ENCODE data around the gene UTP14A.

The UTP14A gene

DNA sequence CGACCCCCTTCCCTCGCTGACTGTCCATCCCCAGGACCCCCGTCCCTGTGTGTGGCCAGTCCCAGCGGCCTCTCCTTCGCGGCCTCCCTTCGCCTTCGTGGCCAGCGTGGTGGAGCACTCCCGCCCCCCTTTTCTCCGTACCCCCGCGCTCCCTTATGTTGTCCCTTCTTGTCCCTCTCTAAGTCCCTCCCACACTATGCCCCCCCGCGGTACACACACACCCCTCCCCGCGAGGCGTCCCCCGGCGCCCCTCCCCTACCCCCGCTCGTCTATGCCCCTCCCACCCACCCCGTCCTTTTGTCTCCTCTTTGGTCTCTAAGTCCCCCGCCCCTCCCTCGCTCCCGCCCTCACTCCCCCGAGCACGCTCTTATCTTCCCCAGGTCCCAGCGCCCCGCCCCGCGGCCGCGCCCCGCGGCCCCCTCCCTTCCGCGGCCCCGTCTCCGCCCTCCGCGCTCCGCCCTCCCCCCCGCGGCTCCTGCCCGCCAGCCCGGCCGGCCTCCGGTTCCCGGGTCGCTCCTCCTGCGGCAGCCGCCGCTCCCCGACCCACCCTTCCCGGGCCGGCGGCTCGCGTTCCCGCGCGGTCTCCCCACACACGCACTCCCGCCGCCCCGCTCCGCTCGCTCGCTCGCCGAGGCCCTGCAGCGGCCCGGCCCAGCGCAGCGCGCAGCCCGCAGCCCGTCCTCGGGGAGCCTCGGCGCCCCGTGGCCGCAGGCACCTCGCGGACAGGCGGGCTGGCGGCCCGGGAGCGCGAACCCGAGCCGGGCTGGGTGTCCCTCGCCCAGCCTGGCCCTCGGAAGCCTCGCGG is 26.3 kb downstream of the UTP14A start:
- Mint-ChIP-seq H3K9me3 (no peaks in the 10 kb centered on the region), H3K27ac (peak overlapping the region; percentile 37), H3K36me3 (peaks cover 5% of the 10 kb centered on the region), H3K4me1 (peaks cover 5% of the 10 kb centered on the region), H3K27me3 (peaks cover 36% of the 10 kb centered on the region), H3K4me3 (peak overlapping the region; percentile 72)
- DNase-seq: peak; percentile 91
- CTCF ChIA-PET: interaction anchor here (1.4 to 3.5 kb wide), 2 partner anchors 96 to 129 kb away, joined by 6 to 21 read pairs; no protein-coding TSS in a partner anchor

DNA sequence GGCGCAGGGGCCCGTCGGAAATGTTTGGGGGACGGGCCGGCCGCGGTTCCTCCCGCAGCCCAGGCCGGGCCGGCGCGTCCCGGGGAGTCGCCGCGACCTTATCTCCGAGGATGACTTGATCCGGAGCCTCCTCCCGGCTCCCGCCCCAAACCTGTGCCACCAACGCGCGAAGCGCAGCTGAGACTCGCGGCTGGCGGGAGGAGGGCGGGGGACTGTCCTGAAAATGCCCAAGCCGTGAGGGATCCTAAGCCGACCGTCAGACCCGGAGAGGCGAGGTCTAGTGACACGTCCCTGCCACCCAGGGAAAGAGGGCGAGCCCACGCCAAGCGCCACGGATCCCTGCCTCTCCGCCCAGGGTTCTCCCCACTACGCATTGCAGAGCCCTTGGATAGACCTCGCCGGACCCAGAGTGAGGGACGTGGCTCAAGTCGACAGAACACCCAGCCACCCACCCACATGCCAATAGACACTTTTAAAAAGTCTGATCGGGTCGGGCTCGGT is 26.9 kb downstream of the UTP14A start:
- Mint-ChIP-seq H3K27me3 (peaks cover 38% of the 10 kb centered on the region), H3K4me3 (peak overlapping the region; percentile 47), H3K4me1 (peaks cover 5% of the 10 kb centered on the region), H3K9me3 (no peaks in the 10 kb centered on the region), H3K36me3 (peaks cover 5% of the 10 kb centered on the region), H3K27ac (no peak overlapping the region)
- CTCF ChIA-PET: interaction anchor here (0.8 kb wide), 1 partner anchor 97 kb away, joined by 3 read pairs; no protein-coding TSS in a partner anchor
- DNase-seq: peak; percentile 21

DNA sequence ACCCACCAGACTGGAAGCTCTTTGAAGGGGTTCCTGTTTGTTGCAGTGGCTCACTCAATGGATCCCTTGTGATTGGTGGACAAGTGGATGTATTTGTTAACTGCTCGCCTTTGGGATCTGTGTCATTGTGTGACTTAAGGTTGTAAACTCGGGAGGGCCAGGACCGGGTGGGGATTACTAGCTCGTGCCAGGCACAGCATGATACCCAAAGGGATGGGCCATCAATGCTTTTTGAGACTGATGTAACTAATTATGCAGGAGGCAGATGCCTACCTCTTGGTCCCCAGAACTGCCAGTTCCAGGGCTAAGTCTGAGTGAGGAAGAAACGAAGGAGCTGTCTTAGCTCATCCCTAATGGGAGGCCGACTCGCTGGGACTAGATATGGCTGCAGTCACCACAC is 27.7 kb downstream of the UTP14A start:
- peaks cover 46% of the 10 kb centered on the region for H3K27me3 Mint-ChIP-seq
- peak overlapping the region; percentile 66 for H3K4me3 Mint-ChIP-seq
- CTCF ChIA-PET: interaction anchor here (0.8 to 1.6 kb wide), 3 partner anchors 8 to 127 kb away, joined by 3 to 7 read pairs (median 3); no protein-coding TSS in a partner anchor

DNA sequence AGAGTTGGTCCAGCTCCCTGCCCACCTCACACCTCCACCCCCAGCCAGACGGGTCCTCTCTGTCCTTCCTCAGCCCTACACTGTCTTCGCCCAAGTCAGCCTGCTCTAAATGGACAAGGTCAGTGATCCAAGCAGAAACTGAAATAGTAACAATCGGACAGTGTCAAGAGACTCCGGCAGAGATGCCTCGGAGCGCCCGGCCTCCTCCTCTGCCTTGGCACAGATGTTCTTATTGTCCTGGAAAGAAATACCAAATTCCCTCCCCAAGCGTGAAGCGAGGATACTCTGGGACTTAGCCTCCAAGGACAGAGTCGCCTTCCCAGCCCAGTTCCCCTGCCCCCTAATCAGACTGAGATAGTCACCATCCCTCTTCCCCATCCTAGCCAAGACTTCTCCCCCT is 28.5 kb downstream of the UTP14A start:
- no peaks in the 10 kb centered on the region for H3K9me3 Mint-ChIP-seq
- no peak for DNase-seq
- H3K4me3 Mint-ChIP-seq: no peak overlapping the region
- peaks cover 13% of the 10 kb centered on the region for H3K4me1 Mint-ChIP-seq
- CTCF ChIA-PET: interaction anchor here (1.3 to 1.6 kb wide), 2 partner anchors 9 to 126 kb away, joined by 3 to 7 read pairs; no protein-coding TSS in a partner anchor
- peaks cover 2% of the 10 kb centered on the region for H3K36me3 Mint-ChIP-seq
- H3K27ac Mint-ChIP-seq: no peak overlapping the region
- peaks cover 53% of the 10 kb centered on the region for H3K27me3 Mint-ChIP-seq

More for the DNA sequence above, 27.7 kb downstream of the UTP14A start:
- no peak for DNase-seq
- Mint-ChIP-seq H3K9me3 (no peaks in the 10 kb centered on the region), H3K4me1 (peaks cover 13% of the 10 kb centered on the region), H3K27ac (peak overlapping the region; percentile 59), H3K36me3 (peaks cover 5% of the 10 kb centered on the region)

DNA sequence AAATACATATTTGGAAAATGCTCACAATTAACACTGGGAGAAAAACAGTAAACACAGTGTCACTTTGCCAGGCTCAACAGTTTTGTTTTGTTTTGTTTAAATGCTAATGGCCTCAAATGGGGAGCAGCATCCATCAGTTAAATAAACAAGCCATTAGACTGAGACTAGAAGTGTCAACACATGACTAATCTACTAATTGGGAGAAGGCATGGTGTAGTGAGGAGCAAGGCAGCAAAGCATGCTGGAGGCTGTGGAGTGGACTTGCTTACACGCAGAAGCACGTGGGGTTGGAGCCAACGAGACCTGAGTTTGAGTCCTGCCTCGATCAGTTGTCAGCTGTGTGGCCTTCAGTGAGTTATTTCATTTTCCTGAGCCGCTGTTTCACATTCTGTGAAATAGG is 29.0 kb downstream of the UTP14A start:
- H3K4me1 Mint-ChIP-seq: peaks cover 13% of the 10 kb centered on the region
- no peak overlapping the region for H3K4me3 Mint-ChIP-seq
- peaks cover 57% of the 10 kb centered on the region for H3K27me3 Mint-ChIP-seq
- H3K36me3 Mint-ChIP-seq: peaks cover 2% of the 10 kb centered on the region
- CTCF ChIA-PET: interaction anchor here (1.6 kb wide), 1 partner anchor 9 kb away, joined by 7 read pairs; no protein-coding TSS in a partner anchor
- DNase-seq: no peak
- H3K27ac Mint-ChIP-seq: no peak overlapping the region
- no peaks in the 10 kb centered on the region for H3K9me3 Mint-ChIP-seq

DNA sequence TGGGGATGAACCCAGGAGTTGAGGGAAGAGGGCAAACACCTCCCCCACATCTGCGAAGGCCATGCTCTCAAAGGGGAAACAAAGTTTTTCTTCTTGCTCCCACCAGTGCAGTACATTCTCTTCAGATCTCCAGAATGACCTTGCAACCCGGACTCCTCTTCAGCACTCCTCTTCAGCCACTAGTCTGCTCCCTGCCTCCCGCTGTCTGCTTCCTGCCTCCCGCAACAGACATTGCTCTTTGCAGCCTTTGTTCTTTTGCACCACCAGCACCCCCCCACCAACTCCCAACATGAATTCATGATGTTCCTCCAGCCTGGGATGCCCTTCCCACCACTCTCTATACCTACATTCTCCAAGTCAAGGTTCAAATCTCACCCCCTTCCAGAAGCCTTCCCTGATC is 32.1 kb downstream of the UTP14A start:
- Mint-ChIP-seq H3K36me3 (no peaks in the 10 kb centered on the region), H3K27ac (no peak overlapping the region)
- CTCF ChIA-PET: no interaction called here

DNA sequence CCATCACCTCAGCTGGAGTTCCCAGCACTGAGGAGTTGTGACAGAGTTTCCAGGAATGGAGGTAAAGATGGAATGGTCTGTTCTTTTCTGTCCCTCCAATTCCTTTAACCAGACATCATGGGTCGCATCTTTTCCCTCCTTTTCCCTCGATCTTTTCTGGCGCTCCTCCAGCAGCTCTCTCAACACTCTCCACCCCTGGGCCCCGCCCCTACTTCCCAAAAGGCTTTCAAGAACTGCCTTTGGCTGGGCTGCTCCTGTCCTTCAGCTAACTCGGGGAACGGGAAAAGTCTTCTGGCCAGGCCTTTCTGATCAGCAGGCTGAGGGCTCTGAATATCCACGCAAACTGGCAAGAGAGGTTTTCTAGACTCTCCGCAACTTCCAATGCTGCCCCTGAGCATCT is 34.0 kb downstream of the UTP14A start:
- CTCF ChIA-PET: no interaction called here
- H3K27ac Mint-ChIP-seq: no peak overlapping the region
- H3K27me3 Mint-ChIP-seq: peaks cover 42% of the 10 kb centered on the region
- peaks cover 11% of the 10 kb centered on the region for H3K4me1 Mint-ChIP-seq
- H3K4me3 Mint-ChIP-seq: no peak overlapping the region
- H3K36me3 Mint-ChIP-seq: no peaks in the 10 kb centered on the region
- no peak for DNase-seq
- no peaks in the 10 kb centered on the region for H3K9me3 Mint-ChIP-seq

More for the DNA sequence above, 32.1 kb downstream of the UTP14A start:
- Mint-ChIP-seq H3K27me3 (peaks cover 60% of the 10 kb centered on the region), H3K4me1 (peaks cover 11% of the 10 kb centered on the region), H3K4me3 (no peak overlapping the region), H3K9me3 (no peaks in the 10 kb centered on the region)
- DNase-seq: no peak

DNA sequence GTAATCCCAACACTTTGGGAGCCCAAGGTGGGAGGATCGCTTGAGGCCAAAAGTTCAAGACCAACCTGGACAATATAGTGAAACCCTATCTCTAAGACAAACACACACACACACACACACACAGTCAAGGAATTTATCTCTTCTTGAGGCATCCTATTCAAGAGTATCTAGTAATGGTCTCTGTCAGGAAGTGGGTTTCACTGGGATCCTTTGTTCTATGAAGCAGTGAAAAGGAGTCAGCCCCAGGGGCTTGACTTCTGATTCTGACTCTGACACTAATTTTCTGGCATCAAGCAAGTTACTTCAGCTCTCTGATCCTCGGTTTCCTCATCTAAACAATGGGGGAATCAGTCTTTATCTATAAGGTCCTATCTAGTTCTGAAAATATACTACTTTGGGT is 34.8 kb downstream of the UTP14A start:
- no peaks in the 10 kb centered on the region for H3K36me3 Mint-ChIP-seq
- no peaks in the 10 kb centered on the region for H3K9me3 Mint-ChIP-seq
- no peak overlapping the region for H3K4me3 Mint-ChIP-seq
- DNase-seq: no peak
- H3K27me3 Mint-ChIP-seq: peaks cover 40% of the 10 kb centered on the region
- H3K4me1 Mint-ChIP-seq: peaks cover 11% of the 10 kb centered on the region
- H3K27ac Mint-ChIP-seq: no peak overlapping the region
- CTCF ChIA-PET: no interaction called here

DNA sequence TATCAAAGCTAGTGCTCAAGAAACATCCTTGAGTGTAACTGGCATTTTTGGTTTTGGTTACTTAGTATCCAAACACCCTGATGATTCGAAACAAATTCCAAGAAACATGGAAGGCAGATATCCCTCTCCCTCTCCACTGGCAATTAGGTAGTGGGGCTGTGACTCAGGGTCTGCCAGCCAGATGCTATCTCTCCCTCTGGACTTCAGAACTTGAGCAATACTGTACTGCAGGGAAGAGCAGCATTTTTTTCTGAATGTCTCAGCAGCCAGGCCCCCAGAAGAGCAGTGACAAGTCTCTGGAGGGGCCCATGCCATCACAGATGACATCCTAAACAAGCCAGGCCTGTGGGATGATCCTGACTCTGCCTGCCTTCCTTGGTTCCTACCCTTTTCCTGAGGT is 39.2 kb downstream of the UTP14A start:
- H3K36me3 Mint-ChIP-seq: no peaks in the 10 kb centered on the region
- no peak for DNase-seq
- H3K4me1 Mint-ChIP-seq: peaks cover 3% of the 10 kb centered on the region
- H3K27ac Mint-ChIP-seq: no peak overlapping the region
- H3K27me3 Mint-ChIP-seq: peaks cover 14% of the 10 kb centered on the region
- no peak overlapping the region for H3K4me3 Mint-ChIP-seq
- no peaks in the 10 kb centered on the region for H3K9me3 Mint-ChIP-seq
- CTCF ChIA-PET: no interaction called here

DNA sequence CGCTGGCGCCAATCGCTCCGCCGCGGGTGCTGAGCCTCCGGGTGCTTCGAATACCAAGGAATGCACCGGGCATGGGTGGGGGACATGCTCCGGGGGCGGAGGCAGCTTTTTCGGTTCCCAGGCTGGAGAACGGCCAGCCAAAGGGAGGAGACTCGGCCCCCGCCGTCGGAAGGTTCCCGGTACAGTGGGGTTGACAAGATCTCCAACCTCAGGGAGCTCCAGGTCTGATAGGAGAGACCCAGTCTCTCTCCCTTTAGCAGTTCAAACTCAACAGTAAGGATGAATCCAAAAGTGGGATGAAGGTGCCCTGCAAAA is 47.3 kb downstream of the UTP14A start:
- Mint-ChIP-seq H3K4me3 (peak overlapping the region; percentile 79), H3K9me3 (no peaks in the 10 kb centered on the region), H3K4me1 (peaks cover 32% of the 10 kb centered on the region), H3K27me3 (peaks cover 40% of the 10 kb centered on the region), H3K36me3 (peaks cover 2% of the 10 kb centered on the region), H3K27ac (peak overlapping the region; percentile 33)
- CTCF ChIA-PET: no interaction called here
- no peak for DNase-seq

DNA sequence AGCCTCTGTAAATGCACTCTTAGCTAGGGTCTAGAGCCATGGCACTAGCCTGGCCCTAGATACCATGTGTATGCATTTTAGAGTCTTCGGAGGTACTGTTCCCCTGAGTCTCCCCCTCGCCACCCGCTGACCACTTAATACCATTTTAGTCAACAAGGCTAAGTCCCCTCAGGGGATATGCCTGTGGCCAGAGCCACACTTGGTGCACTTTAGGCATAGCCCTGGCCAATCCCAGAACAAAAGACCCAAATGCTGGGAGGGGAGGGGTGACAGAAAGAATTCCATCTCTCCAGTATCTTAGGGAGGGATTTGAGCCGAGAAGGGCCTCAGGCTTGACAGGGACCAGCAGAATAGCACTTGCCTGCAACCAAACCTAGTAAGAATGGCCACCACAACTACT is 47.9 kb downstream of the UTP14A start:
- Mint-ChIP-seq H3K27me3 (peaks cover 40% of the 10 kb centered on the region), H3K36me3 (peaks cover 2% of the 10 kb centered on the region), H3K4me1 (peaks cover 36% of the 10 kb centered on the region), H3K4me3 (peak overlapping the region; percentile 79), H3K9me3 (no peaks in the 10 kb centered on the region), H3K27ac (no peak overlapping the region)
- no peak for DNase-seq
- CTCF ChIA-PET: no interaction called here

DNA sequence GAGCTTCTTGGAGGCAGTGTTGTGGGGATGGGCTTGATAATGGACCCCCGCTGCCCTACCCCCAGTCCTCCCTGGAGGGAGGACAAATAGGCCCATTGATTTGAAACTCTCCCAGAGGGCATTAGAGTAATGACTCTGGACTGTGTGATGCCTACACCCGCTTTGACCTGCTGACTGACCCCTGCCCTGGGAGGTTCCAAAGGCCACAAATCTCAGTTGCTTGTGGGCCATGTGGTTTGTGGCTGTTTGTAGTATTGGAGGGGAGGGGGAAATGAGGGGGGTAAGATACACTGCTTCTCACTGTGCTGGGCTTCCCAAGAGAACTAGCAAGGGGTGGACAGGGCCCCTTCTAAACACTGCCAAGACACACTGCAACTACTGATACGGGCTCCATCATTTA is 48.8 kb downstream of the UTP14A start:
- H3K9me3 Mint-ChIP-seq: no peaks in the 10 kb centered on the region

DNA sequence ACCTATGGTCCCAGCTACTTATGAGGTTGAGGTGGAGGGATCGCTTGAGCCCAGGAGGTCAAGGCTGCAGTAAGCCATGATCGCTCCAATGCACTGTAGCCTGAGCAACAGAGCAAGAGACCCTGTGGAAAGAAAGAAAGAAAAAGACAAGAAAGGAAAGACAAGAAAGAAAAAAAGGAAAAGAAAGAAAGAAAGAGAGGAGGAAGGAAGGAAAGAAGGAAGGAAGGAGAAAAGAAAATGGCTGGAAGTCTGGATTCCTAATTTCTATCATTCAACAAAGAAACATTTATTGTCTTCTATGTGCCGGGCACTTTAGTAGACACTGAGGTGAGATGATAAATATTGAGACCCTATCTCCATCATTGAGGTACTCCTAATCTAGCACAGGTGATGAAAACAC is 49.7 kb downstream of the UTP14A start:
- Mint-ChIP-seq H3K36me3 (peaks cover 2% of the 10 kb centered on the region), H3K27me3 (peaks cover 33% of the 10 kb centered on the region), H3K9me3 (no peaks in the 10 kb centered on the region), H3K27ac (no peak overlapping the region), H3K4me1 (peaks cover 40% of the 10 kb centered on the region), H3K4me3 (no peak overlapping the region)
- CTCF ChIA-PET: no interaction called here
- DNase-seq: no peak

More for the DNA sequence above, 48.8 kb downstream of the UTP14A start:
- no peak for DNase-seq
- peaks cover 38% of the 10 kb centered on the region for H3K27me3 Mint-ChIP-seq
- peaks cover 40% of the 10 kb centered on the region for H3K4me1 Mint-ChIP-seq
- H3K27ac Mint-ChIP-seq: no peak overlapping the region
- no peak overlapping the region for H3K4me3 Mint-ChIP-seq
- CTCF ChIA-PET: no interaction called here
- peaks cover 2% of the 10 kb centered on the region for H3K36me3 Mint-ChIP-seq

DNA sequence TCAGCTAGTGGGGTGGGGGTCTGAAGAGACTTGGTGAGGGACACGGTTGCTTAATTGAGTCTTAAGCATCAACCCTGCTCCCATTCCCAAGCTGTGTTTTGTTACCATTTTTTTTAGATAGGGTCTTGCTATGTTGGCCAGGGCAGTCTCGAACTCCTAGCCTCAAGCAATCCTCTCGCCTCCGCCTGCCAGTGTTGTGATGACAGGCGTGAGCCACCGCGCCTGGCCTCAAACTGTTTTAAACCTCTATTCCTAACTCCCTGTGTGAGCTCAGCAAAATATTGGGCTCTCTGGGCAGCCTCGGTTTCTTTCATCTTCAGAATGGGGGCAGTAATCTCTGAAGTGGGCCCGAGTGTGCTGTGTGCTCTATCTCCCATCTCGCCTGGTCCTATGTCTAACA is 50.2 kb downstream of the UTP14A start:
- Mint-ChIP-seq H3K4me1 (peaks cover 45% of the 10 kb centered on the region), H3K27ac (no peak overlapping the region), H3K36me3 (peaks cover 2% of the 10 kb centered on the region), H3K4me3 (peak overlapping the region; percentile 8), H3K27me3 (peaks cover 34% of the 10 kb centered on the region), H3K9me3 (no peaks in the 10 kb centered on the region)
- no peak for DNase-seq
- CTCF ChIA-PET: no interaction called here

DNA sequence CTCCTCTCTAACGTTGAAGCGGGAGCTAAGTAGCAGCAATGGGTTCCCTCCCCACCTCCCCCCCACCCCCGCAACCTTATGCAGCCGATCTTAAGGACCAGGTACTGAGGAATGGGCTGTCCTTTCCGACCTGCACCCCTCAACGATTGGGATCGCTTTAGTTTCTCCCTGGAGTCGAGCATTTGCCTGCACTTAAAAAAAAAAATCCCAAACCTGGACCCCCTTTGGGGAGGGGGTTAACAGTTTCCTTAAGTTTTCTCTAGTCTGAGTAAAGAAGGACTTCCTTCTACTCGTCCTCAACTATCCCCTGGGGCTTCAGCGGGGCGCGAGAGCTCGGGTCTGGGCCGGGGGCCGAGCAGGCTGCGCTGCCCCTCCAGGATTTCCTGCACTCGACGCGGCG is 50.8 kb downstream of the UTP14A start:
- peak overlapping the region; percentile 51 for H3K4me3 Mint-ChIP-seq
- no peak for DNase-seq
- peaks cover 38% of the 10 kb centered on the region for H3K27me3 Mint-ChIP-seq
- H3K9me3 Mint-ChIP-seq: no peaks in the 10 kb centered on the region
- no peak overlapping the region for H3K27ac Mint-ChIP-seq
- H3K4me1 Mint-ChIP-seq: peaks cover 51% of the 10 kb centered on the region
- H3K36me3 Mint-ChIP-seq: peaks cover 2% of the 10 kb centered on the region
- CTCF ChIA-PET: no interaction called here

Measured in activated naive CD4-positive, alpha-beta T cell treated with anti-CD3 and anti-CD28 coated beads, Interleukin-2, amount 10 ng/mL, durations not matched to agents 7 days and 5 days (primary cell).